ENCODE measurements around the gene MINDY2.
A peak's percentile ranks its signal among the peaks of the same experiment; 100 is the strongest.

MINDY2 gene

DNA sequence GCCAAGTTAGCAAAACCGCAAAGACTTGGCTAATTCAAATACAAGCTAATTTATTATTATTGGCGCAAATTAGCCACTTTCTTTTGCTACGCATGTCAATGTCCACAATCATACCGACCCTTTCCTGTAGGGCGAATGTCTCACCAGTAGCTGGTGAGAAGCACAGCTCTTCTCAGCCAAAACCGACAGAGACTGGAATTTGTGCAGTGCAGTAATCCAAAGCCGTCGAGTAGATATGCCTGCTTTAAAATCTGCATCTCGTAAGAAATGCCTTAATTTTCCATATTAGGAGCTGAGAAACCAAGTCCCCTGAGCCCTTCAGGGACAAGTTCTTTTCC lies 614 bp upstream of the MINDY2 start:
- H3K36me3 ChIP-seq (ENCODE audit: control insufficient read depth, insufficient read depth, low read length): no peaks in the 10 kb centered on the region

DNA sequence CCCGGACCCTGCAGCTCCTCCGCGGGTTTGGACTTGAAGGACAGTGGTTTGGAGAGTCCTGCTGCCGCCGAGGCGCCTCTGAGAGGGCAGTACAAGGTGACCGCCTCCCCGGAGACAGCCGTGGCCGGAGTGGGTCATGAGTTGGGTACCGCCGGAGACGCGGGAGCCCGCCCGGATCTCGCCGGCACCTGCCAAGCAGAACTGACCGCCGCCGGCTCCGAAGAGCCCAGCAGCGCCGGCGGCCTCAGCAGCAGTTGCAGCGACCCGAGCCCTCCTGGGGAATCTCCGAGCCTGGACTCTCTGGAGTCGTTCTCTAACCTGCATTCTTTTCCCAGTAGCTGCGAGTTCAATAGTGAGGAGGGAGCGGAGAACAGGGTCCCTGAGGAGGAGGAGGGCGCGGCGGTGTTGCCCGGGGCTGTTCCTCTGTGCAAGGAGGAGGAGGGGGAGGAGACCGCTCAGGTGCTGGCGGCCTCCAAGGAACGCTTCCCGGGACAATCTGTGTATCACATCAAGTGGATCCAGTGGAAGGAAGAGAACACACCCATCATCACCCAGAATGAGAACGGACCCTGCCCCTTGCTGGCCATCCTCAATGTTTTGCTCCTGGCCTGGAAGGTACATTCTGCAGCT lies 634 bp downstream of the MINDY2 start:
- no peaks in the 10 kb centered on the region for H3K27me3 ChIP-seq (replicated peaks; ENCODE audit: control insufficient read depth, insufficient read depth, low read length, poor library complexity, severe bottlenecking)
- no peaks in the 10 kb centered on the region for H3K36me3 ChIP-seq (ENCODE audit: control insufficient read depth, insufficient read depth, low read length)
- DNase-seq: no peak
- no peaks in the 10 kb centered on the region for H3K9me3 ChIP-seq (ENCODE audit: control insufficient read depth, low read length)
- peaks cover 13% of the 10 kb centered on the region for H3K4me1 ChIP-seq (ENCODE audit: control insufficient read depth, insufficient read depth, low read length, poor library complexity, severe bottlenecking)
- peak overlapping the region; percentile 99 for H3K4me3 ChIP-seq (ENCODE audit: insufficient read depth, low read depth, low read length, poor library complexity, severe bottlenecking)
- H3K27ac ChIP-seq (ENCODE audit: insufficient read depth, low read length, poor library complexity, severe bottlenecking): peak overlapping the region; percentile 64

More for the DNA sequence above, 614 bp upstream of the MINDY2 start:
- Histone ChIP-seq H3K27ac (ENCODE audit: insufficient read depth, low read length, poor library complexity, severe bottlenecking) (peak overlapping the region; percentile 64), H3K9me3 (ENCODE audit: control insufficient read depth, low read length) (no peaks in the 10 kb centered on the region), H3K27me3 (replicated peaks; ENCODE audit: control insufficient read depth, insufficient read depth, low read length, poor library complexity, severe bottlenecking) (no peaks in the 10 kb centered on the region), H3K4me1 (ENCODE audit: control insufficient read depth, insufficient read depth, low read length, poor library complexity, severe bottlenecking) (peaks cover 13% of the 10 kb centered on the region), H3K4me3 (ENCODE audit: insufficient read depth, low read depth, low read length, poor library complexity, severe bottlenecking) (peak overlapping the region; percentile 99)
- DNase-seq: no peak

DNA sequence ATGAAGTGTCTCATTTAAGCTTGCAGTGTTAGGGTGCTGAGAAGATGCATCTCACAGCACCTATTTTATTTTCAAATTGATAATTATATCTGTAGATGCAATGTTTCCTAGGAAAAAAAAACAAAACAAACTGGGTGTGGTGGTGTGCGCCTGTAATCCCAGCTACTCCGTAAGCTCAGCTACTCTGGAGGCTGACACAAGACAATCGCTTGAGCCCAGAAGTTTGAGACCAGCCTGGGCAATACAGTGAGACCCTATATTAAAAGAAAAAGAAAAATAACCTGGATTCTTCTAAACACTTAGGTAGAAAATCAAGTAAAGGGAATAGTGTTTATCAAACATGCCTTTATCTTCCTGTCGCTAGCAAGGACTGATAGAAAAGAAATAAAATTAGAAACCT lies 1.9 kb downstream of the MINDY2 start:
- Histone ChIP-seq H3K27me3 (replicated peaks; ENCODE audit: control insufficient read depth, insufficient read depth, low read length, poor library complexity, severe bottlenecking) (no peaks in the 10 kb centered on the region), H3K27ac (ENCODE audit: insufficient read depth, low read length, poor library complexity, severe bottlenecking) (no peak overlapping the region), H3K4me3 (ENCODE audit: insufficient read depth, low read depth, low read length, poor library complexity, severe bottlenecking) (peak overlapping the region; percentile 16), H3K4me1 (ENCODE audit: control insufficient read depth, insufficient read depth, low read length, poor library complexity, severe bottlenecking) (peaks cover 13% of the 10 kb centered on the region), H3K36me3 (ENCODE audit: control insufficient read depth, insufficient read depth, low read length) (no peaks in the 10 kb centered on the region), H3K9me3 (ENCODE audit: control insufficient read depth, low read length) (no peaks in the 10 kb centered on the region)
- no peak for DNase-seq

DNA sequence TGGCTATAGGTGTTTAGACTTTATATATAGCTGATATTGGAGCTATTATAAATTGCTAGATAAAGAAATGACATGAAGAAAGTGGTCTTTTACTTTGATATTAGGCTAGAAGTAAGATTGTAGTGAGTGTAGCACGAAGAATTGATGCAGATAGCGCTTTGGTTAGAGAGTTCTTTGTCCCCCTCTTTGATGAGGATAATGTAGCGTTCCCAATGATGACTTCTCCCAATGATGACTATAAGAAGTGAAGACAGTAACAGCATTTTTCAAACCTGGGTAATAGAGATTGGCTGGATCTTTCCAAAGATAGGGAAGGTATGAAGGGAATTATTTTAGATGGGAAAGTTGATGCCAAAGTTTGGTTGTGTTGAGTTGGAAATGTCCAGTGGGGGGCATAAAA lies 4.3 kb downstream of the MINDY2 start:
- H3K36me3 ChIP-seq (ENCODE audit: control insufficient read depth, insufficient read depth, low read length): no peaks in the 10 kb centered on the region
- peaks cover 13% of the 10 kb centered on the region for H3K4me1 ChIP-seq (ENCODE audit: control insufficient read depth, insufficient read depth, low read length, poor library complexity, severe bottlenecking)
- no peak for DNase-seq
- no peak overlapping the region for H3K4me3 ChIP-seq (ENCODE audit: insufficient read depth, low read depth, low read length, poor library complexity, severe bottlenecking)
- no peaks in the 10 kb centered on the region for H3K27me3 ChIP-seq (replicated peaks; ENCODE audit: control insufficient read depth, insufficient read depth, low read length, poor library complexity, severe bottlenecking)
- H3K9me3 ChIP-seq (ENCODE audit: control insufficient read depth, low read length): no peaks in the 10 kb centered on the region
- no peak overlapping the region for H3K27ac ChIP-seq (ENCODE audit: insufficient read depth, low read length, poor library complexity, severe bottlenecking)

DNA sequence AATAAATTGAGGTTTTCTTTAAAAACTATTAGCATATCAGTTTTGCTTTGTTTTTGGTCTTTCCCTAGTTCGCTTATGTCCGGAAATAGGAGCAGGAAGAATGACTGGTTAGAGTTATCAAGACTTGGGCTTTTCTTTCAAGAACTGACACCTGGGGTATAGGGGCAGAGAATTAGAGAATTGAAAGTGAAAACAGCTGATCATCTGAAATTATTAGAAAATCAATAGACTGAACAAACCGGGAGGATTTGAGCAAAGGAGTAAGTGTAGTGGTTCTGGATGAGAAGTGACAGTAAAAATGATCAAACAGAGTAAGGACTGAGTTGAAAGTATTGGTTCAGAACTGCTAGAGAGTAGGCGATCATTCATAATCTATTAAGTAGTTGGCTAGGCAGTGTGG lies 6.0 kb downstream of the MINDY2 start:
- Histone ChIP-seq H3K36me3 (ENCODE audit: control insufficient read depth, insufficient read depth, low read length) (no peaks in the 10 kb centered on the region), H3K4me1 (ENCODE audit: control insufficient read depth, insufficient read depth, low read length, poor library complexity, severe bottlenecking) (peaks cover 13% of the 10 kb centered on the region), H3K9me3 (ENCODE audit: control insufficient read depth, low read length) (no peaks in the 10 kb centered on the region), H3K27ac (ENCODE audit: insufficient read depth, low read length, poor library complexity, severe bottlenecking) (no peak overlapping the region), H3K27me3 (replicated peaks; ENCODE audit: control insufficient read depth, insufficient read depth, low read length, poor library complexity, severe bottlenecking) (no peaks in the 10 kb centered on the region), H3K4me3 (ENCODE audit: insufficient read depth, low read depth, low read length, poor library complexity, severe bottlenecking) (no peak overlapping the region)
- no peak for DNase-seq

DNA sequence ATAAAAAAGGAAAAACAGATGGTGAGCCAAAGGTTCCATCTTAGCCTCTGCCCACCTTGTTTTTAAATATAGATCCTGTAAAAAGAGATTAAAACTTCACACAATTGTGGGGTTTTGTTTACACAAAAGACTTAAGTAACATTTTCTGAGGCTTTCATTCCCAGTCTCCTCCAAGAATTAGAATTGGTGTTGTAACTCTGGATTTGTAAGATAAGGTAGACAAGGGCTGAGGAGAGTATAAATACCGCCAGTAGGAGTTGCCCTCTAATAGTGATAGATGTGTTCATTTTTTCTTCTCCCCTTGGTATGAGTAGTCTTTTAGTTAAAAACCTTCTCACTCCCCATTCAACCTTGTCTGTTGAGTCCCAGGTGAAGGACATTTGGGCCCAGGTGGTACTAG lies 8.5 kb downstream of the MINDY2 start:
- H3K27me3 ChIP-seq (replicated peaks; ENCODE audit: control insufficient read depth, insufficient read depth, low read length, poor library complexity, severe bottlenecking): no peaks in the 10 kb centered on the region
- H3K4me1 ChIP-seq (ENCODE audit: control insufficient read depth, insufficient read depth, low read length, poor library complexity, severe bottlenecking): no peaks in the 10 kb centered on the region
- no peak overlapping the region for H3K27ac ChIP-seq (ENCODE audit: insufficient read depth, low read length, poor library complexity, severe bottlenecking)
- H3K9me3 ChIP-seq (ENCODE audit: control insufficient read depth, low read length): no peaks in the 10 kb centered on the region
- no peak for DNase-seq
- H3K4me3 ChIP-seq (ENCODE audit: insufficient read depth, low read depth, low read length, poor library complexity, severe bottlenecking): no peak overlapping the region
- no peaks in the 10 kb centered on the region for H3K36me3 ChIP-seq (ENCODE audit: control insufficient read depth, insufficient read depth, low read length)

DNA sequence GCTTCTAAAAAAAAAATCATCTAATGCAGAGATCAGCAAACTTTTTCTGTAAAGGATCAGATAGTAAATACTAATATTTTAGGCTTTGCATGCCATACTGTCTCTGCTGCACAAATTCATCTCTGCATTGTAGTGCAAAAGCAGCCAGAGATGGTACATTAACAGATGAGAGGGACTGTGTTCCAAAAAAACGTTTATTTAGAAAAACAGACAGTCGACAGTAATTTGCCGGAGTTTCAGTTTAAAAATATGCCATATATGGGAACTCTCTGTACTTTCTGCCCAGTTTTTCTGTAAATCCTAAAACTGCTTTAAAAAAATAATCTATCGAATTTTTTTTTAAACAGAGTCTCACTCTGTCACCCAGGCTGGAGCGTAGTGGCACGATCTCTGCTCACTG lies 14.3 kb downstream of the MINDY2 start:
- Histone ChIP-seq H3K4me1 (ENCODE audit: control insufficient read depth, insufficient read depth, low read length, poor library complexity, severe bottlenecking) (no peaks in the 10 kb centered on the region), H3K27me3 (replicated peaks; ENCODE audit: control insufficient read depth, insufficient read depth, low read length, poor library complexity, severe bottlenecking) (no peaks in the 10 kb centered on the region), H3K9me3 (ENCODE audit: control insufficient read depth, low read length) (no peaks in the 10 kb centered on the region), H3K4me3 (ENCODE audit: insufficient read depth, low read depth, low read length, poor library complexity, severe bottlenecking) (no peak overlapping the region), H3K27ac (ENCODE audit: insufficient read depth, low read length, poor library complexity, severe bottlenecking) (no peak overlapping the region), H3K36me3 (ENCODE audit: control insufficient read depth, insufficient read depth, low read length) (peaks cover 4% of the 10 kb centered on the region)
- DNase-seq: no peak

DNA sequence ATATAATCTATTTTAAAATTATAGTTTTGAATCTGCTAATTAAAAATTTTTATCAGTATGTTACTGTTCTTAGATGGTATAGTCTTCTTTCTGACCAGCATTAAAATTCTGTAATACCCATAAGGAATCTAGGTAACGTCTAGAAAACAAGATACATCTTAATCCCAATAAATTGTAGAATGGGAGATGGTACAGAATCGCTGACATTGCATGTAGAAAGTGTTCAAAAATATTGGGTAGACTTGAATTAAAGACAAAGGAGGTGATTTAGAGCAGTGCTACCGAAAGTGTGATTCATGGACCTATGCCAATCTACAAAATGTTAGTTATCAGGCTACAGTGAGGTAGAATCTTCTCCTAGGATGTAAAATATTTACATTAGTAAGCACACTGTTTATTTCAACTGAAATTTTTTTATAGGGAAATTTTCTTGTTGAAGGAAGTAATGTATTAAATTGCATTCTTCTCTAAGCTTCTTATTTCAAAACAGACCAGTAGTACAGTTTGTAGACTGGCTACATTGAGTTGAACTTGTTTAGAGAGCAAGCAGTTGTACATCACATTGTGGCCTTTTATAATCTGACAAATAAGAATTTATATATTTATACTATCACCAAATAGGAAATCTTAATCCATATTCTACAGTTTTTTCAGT lies 17.1 kb downstream of the MINDY2 start:
- peaks cover 4% of the 10 kb centered on the region for H3K36me3 ChIP-seq (ENCODE audit: control insufficient read depth, insufficient read depth, low read length)
- H3K9me3 ChIP-seq (ENCODE audit: control insufficient read depth, low read length): no peaks in the 10 kb centered on the region
- no peak overlapping the region for H3K4me3 ChIP-seq (ENCODE audit: insufficient read depth, low read depth, low read length, poor library complexity, severe bottlenecking)
- no peaks in the 10 kb centered on the region for H3K27me3 ChIP-seq (replicated peaks; ENCODE audit: control insufficient read depth, insufficient read depth, low read length, poor library complexity, severe bottlenecking)
- no peak for DNase-seq
- H3K27ac ChIP-seq (ENCODE audit: insufficient read depth, low read length, poor library complexity, severe bottlenecking): no peak overlapping the region
- no peaks in the 10 kb centered on the region for H3K4me1 ChIP-seq (ENCODE audit: control insufficient read depth, insufficient read depth, low read length, poor library complexity, severe bottlenecking)

DNA sequence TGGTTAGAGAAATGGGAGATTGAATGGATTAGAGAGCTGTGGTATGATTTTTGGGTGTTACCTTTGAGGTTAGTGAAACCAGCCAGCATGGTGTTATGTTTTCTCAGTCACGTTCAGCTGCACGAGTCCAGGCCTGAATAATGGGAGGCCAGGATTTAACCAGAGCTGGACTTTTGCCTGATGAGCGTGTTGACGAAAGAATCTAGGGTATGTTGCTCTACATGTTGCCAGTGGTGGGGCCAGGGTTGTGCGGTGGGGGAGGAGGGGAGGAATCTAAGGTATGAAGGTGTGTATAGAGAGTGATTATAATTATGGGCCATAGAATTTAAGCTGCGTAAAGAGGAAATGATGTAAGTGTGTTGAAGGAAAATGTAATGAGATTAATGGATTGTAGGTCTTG lies 22.8 kb downstream of the MINDY2 start:
- H3K27me3 ChIP-seq (replicated peaks; ENCODE audit: control insufficient read depth, insufficient read depth, low read length, poor library complexity, severe bottlenecking): no peaks in the 10 kb centered on the region
- no peaks in the 10 kb centered on the region for H3K36me3 ChIP-seq (ENCODE audit: control insufficient read depth, insufficient read depth, low read length)
- H3K27ac ChIP-seq (ENCODE audit: insufficient read depth, low read length, poor library complexity, severe bottlenecking): no peak overlapping the region
- H3K9me3 ChIP-seq (ENCODE audit: control insufficient read depth, low read length): no peaks in the 10 kb centered on the region
- H3K4me3 ChIP-seq (ENCODE audit: insufficient read depth, low read depth, low read length, poor library complexity, severe bottlenecking): no peak overlapping the region
- H3K4me1 ChIP-seq (ENCODE audit: control insufficient read depth, insufficient read depth, low read length, poor library complexity, severe bottlenecking): no peaks in the 10 kb centered on the region
- DNase-seq: no peak

DNA sequence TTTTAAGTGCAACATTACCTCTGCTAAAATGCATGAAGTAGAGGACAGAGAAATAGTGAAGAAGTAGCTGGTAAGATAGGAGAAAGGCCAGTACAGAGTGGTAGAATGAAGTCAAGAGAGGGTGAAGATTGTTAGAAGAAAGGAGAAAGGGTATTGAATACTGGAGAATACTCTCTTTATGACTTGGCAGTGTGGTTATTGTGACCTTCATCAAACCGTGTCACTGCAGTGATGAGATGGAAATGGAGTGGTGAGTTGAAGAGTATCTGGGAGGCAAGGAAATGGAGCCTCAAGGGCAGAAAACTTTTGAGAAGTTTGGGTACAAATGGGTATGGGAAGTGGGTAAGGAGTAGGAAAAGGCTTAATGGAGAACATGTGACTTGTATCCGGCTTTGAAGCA lies 24.7 kb downstream of the MINDY2 start:
- no peak overlapping the region for H3K4me3 ChIP-seq (ENCODE audit: insufficient read depth, low read depth, low read length, poor library complexity, severe bottlenecking)
- no peak for DNase-seq
- no peaks in the 10 kb centered on the region for H3K36me3 ChIP-seq (ENCODE audit: control insufficient read depth, insufficient read depth, low read length)
- H3K9me3 ChIP-seq (ENCODE audit: control insufficient read depth, low read length): no peaks in the 10 kb centered on the region
- peaks cover 4% of the 10 kb centered on the region for H3K4me1 ChIP-seq (ENCODE audit: control insufficient read depth, insufficient read depth, low read length, poor library complexity, severe bottlenecking)
- no peaks in the 10 kb centered on the region for H3K27me3 ChIP-seq (replicated peaks; ENCODE audit: control insufficient read depth, insufficient read depth, low read length, poor library complexity, severe bottlenecking)
- H3K27ac ChIP-seq (ENCODE audit: insufficient read depth, low read length, poor library complexity, severe bottlenecking): no peak overlapping the region

Measured in effector memory CD4-positive, alpha-beta T cell (primary cell).